Right ventricle myocardium inferior (tissue), 1 donor: ENCODE data around the gene NCOA4. TPM values are rescaled to one million over a fixed set of nuclear protein-coding genes. Genes with fewer than 3 reads are reported as not detected.
"Not testable (repeated sequence)": the region's sequence is repeated elsewhere in the genome, so short reads cannot be mapped to it uniquely, and the experiment has no call there.

Experiments
- ATAC-seq: fragments of 200-7000 bp; cut with Tn5 transposase; one replicate; pipeline ENCODE4 v1.9.1; 2020; ENCODE audit warnings: mild to moderate bottlenecking, moderate library complexity
- DNase-seq: peaks from one replicate; pipeline ENCODE4 v3.0.0; 2021; ENCODE audit errors: missing footprints
- intact Hi-C: fragments of 100-400 bp; cut with DNase I; formaldehyde crosslinking; loops from one replicate; pipeline ENCODE4 v1.11.0; 2022
- long read RNA-seq: library from polyadenylated mRNA; unstranded; transcript quantifications from one replicate; pipeline ENCODE4 v2.0.0, GENCODE V29; 2021
- total RNA-seq: library from RNA; stranded (reverse); fragmentation: NEBNext Ultra II Directional; extraction: Animal tissue kit (Norgen Biotek cat#: 25700); gene quantifications from one replicate; pipeline ENCODE4 v1.2.1, GENCODE V29; 2021
- donor health status: DM: no; HTN: yes; CAD: no; lungs with severe emphysema.

NCOA4 gene
- total RNA-seq = 284 TPM
- long read RNA-seq, transcript NCOA4-204 (10 exons, 3,549 nt) = major isoform, 196 of 313 reads
- long read RNA-seq, transcript NCOA4-207 (10 exons, 3,489 nt) = minor isoform, 65 of 313 reads
- long read RNA-seq, partial matches to known transcripts = 22 of 313 reads
- long read RNA-seq, other reads (novel, unspliced or antisense) = 27 of 313 reads

GRCh38 chr10:46030091-46030937 is at the start of gene NCOA4:
Gene NCOA4 (minus strand): TSS chr10:46030623. CDS start chr10:46016680, 13,943 bp downstream.
- peak; percentile 99 for DNase-seq
- intact Hi-C loops = no loop called here
- ATAC-seq = peak; percentile 98

DNA sequence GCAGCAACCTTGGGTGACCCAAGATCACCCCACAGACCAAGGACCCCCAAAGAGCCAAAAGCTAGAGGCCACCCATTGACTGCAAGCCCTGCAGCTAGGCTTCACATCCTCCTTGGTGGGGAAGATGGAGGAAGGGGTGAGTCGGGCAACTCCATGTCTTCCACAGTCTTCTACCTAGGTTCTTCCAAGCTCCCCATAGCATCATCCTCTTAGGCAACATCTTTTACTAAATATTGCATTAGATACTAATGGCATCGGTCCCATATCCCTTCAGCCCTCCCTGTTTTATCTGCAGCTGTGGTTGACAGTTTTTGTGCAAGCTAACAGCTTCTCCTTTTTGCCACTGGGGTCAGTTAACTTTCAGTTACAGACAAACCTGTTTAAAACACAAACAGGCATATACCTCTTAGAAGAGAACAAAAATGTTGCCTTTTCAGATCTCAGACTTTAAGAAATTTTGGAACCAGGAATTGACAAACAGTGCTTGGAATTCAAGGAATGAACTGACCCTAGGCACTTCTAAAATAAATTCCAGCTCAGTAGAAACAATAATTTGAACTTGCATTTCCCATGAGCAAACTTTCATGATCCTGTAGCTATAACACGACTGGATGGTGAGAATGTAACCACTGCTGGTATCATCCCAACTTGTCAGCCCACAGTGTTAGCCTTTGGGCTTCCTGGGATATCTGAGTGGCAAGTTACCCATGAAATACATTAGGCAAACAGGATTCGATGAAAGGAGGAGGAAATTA is 49.6 kb upstream of the NCOA4 start:
- no peak for DNase-seq
- intact Hi-C loops = no loop called here
- peak; percentile 34 for ATAC-seq

DNA sequence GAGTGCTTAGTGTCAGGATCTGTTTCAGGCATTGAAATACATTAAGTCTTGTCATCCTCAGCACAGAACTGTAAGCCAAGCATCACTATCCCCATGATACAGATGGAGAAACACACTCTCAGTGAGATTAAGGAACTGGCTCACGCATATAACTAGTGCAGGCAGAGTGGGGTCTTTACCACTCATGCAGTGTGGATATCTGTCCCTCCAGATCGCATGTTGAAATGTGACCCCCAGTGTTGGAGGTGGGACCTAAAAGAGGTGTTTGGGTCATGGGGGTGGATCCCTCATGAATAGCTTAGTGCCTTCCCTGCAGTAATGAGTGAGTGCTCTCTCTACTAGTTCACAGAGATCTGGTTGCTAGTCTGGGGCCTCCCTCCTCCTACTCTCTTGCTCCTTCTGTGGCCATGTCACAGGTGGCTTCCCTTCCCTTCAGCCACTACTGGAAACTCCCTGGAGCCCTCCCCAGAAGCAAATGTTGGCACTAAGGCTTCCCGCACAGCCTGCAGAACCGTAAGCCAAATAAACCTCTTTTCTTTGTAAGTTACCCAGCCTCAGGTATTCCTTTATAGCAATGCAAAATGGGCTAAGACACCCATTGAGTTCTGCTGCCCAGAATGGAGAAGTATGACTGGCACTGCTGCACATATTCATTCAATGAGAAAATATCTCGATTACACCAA is 47.4 kb upstream of the NCOA4 start:
- intact Hi-C loops = no loop called here
- DNase-seq (no peak), ATAC-seq (peak; percentile 31)

DNA sequence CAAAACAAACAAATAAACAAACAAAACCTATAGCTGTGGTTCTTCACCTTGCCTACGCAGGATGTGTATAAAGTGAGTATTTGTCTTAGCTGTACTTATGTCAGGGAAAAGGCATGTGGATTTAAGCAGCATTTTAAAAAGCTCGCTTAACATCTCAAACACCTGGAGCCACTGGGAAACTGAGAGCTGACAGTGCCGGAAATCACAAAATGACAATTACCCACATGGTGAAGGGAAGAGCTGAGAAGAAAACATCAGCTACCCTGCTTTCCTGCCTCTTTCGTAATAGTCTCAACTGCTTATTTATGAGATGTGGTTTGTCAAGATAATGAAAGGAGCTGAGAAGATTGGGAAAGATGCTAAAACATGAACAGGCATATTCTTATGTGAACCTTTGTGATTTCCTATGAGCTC is 46.7 kb upstream of the NCOA4 start:
- ATAC-seq = no peak
- intact Hi-C loops = no loop called here
- no peak for DNase-seq

DNA sequence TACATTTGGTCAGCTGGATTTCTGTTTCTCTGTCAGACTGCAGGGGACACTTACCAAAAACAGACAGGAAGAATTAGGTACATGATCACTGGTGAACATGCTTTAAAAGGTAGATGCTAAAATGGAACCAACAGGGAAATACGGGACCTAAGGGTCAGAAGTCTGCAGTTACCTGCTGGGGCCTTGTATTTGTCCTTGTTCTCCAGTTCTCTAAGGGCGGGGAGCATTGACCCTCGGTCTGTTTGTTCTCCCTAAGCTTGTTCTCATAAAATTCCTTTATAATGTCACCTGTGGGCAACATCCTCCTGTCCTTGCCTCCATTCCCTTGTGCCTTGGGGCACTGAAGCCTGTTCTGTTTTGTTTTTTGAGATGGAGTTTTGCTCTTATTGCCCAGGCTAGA is 45.4 kb upstream of the NCOA4 start:
- DNase-seq (no peak), ATAC-seq (no peak)
- intact Hi-C loops = no loop called here

DNA sequence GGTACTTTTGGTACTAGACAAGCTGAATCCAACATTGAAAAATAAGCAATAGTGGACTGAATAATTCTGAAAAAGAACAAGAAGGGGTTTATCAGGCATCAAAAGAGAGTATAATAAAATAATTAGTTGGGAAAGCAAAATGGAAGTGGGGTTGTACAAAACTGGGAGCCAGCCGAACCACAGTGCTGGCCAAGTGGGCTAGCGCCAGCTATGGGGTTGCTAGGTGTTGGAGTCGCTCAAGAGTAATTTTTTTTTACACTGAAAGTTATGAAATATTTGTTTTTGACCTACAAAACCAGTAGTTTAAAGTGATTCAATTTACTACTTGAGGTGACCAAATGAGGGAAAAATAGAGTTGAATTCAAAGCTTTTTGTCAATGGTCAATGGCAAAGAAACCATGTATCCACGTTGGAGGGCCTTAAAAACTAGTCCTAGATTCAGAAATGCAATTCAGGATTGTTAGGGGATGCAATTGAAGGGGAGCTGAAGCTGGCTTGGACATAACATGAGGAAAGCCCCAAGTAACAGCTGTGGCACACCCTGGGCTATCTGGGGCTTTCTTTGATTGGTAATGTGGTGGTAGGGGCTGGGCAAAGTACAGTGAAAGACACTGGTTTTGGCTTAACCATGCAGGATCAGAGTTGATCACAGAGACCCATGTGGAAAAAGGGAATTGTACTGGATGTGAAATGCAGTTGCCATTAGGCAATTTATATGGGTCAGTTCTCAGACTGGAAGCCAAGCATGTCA is 43.9 kb upstream of the NCOA4 start:
- DNase-seq (no peak), ATAC-seq (no peak)
- intact Hi-C loops = no loop called here

DNA sequence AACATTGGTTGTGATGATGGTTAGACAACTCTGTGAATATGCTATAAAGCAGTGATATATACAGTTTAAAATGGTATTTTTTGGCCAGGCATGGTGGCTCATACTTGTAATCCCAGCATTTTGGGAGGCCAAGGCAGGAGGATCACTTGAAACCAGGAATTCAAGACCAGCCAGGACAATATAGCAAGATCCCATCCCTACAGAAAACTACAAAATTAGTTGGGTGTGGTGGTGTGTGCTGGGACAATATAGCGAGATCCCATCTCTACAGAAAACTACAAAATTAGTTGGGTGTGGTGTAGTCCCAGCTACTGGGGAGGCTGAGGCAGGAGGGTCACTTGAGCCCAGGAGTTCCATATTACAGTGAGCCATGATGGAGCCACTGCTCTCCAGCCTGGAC is 43.1 kb upstream of the NCOA4 start:
- intact Hi-C loops = no loop called here
- DNase-seq (no peak), ATAC-seq (no peak)

DNA sequence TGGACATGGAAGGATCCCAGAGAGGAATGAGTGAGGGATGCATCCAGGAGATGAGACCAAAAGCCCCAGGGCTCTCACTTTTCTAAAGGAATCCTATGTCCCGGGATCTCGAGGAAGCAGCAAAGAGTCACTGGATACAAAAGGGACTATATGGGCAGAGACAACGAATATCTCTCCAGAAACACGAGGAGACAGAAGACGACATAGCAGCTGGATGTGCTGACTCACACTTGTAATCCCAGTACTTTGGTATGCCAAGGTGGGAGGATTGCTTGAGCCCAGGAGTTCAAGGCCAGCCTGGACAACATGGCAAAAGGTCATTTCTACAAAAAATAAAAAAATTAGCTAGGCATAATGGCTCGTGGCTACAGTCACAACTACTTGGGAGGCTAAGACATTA is 40.3 kb upstream of the NCOA4 start:
- ATAC-seq (no peak), DNase-seq (no peak)
- intact Hi-C loops = no loop called here

- intact Hi-C loops = no loop called here
- ATAC-seq = no peak
Measured at GRCh38 chr10:46069771-46070463, 39.5 kb upstream of the NCOA4 start.

GRCh38 chr10:46068905-46069304 is 38.5 kb upstream of the NCOA4 start:
- ATAC-seq = no peak
- no peak for DNase-seq
- intact Hi-C loops = no loop called here

More at GRCh38 chr10:46069771-46070463, 39.5 kb upstream of the NCOA4 start:
- no peak for DNase-seq

DNA sequence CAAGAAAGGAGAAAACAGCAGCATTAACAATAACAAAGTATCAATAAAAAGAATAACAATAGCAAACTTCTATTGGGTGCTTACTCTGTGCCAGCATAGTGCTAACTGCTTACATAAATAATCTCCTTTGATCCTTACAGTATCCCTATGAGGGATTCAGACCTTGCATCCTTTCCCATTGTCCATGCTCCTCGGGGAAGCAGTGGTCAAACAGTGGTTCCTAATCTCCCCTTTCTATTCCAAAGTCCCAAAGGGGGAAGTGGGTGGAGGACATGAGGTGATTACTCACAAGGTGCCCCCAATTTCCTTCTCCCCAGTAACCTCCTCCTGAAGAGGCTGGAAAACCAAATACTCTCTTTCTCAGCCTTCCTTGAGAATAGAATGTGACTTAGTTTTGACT is 37.7 kb upstream of the NCOA4 start:
- DNase-seq (no peak), ATAC-seq (no peak)
- intact Hi-C loops = no loop called here

DNA sequence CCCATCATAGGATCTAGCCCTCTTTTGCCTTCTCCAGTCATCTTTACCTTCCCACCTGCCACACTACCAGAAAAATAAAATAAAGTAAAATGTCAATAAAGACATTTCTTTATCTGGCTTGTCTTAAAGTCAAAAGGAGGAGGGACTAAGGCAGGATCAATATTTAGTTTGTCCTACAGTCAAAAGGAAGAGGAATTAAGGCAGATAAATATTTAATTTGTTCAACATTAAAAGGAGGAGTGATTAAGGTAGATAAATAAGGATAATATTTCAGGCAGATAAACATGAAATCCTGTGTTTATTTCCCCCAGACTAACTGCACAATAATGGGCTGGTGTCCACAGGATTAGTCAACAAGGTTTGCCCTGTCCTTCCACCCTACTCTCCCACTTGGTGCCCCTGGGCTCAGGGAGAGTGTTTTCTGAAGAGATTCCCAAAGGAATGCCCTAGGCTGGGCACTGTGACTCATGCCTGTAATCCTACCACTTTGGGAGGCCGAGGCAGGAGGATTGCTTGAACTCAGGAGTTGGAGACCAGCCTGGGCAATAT is 33.9 kb upstream of the NCOA4 start:
- DNase-seq (no peak), ATAC-seq (no peak)
- intact Hi-C loops = no loop called here

DNA sequence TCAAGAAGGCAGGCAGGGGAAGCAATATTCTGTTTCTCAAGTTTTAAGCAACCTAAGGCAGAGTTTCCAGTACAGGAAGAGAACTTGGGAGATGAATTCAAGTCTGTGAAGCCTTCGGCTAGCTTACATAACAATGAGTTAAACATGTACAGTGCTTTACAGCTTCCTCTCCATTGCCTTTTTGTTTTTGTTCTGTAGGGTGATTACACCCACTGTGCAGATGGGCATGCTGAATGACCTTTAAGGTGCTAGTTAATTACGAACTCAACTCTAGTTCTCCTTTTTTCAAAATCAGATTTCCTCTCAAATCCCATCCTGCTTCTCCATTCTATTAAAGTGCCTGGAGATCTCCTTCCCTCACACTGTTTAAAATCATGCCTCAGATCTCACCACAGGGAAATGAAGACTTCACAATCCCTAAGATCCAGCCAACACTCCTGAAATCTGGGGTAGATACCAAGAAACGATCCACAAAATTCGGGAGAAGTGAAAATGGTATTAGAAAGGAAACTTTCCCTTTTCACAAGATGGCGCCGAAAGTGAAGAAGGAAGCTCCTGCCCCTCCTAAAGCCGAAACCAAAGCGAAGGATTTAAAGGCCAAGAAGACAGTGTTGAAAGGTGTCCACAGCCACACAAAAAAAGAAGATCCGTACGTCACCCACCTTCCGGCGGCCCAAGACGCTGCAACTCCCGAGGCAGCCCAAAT is 32.5 kb upstream of the NCOA4 start:
- DNase-seq = no peak
- ATAC-seq = no peak
- intact Hi-C loops = no loop called here

DNA sequence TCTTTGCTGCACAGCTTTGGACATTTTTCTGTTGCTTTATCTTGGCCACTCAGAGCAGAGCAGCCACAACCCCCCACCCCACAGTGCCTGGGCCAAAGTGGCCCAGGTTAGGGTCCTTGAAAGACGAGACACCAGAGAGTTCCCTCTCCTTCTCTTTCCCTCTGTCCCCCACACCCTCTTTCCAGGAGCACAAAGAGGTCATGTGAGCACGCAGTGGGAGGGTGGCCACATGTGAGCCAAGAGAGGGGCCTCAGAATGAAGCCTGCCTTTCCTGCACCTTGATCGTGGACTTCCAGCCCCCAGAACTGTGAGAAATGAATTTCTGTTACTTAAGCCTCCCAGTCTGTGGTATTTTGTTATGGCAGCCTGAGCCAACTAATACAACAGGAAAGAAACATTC is 30.3 kb upstream of the NCOA4 start:
- intact Hi-C loops = no loop called here
- ATAC-seq (no peak), DNase-seq (no peak)

DNA sequence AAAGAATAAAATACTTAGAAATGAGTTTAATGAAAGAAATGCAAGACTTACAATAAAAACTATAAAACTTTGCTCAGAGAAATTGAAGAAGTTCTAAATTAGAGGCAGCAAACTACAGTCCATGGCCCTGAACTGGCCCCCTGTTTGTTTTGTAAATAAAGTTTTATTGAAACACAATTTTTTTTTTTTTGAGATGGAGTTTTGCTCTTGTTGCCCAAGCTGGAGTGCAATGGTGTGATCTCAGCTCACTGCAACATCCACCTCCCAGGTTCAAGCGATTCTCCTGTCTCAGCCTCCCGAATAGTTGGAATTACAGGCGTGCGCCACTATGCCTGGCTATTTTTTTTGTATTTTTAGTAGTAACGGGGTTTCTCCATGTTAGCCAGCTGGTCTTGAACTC is 27.5 kb upstream of the NCOA4 start:
- DNase-seq, intact Hi-C loops, ATAC-seq: not testable (repeated sequence)

DNA sequence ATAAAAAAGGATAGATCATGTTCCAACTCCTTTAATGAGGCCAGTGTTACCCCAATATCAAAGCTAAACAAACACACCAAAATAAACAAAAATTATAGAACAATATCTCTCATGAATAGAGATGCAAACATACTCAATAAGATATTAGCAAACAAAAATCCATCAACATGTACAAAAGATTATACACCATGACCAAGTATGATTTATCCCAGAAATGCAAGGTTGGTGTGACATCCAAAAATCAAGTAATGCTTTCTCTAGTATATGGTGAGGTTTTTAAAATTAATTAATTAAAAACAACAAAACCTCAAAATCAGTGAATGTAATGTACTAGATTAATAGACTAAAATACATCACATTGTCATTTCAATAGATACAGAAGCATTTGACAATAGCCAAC is 26.6 kb upstream of the NCOA4 start:
- DNase-seq (no peak), ATAC-seq (no peak)
- intact Hi-C loops = no loop called here

DNA sequence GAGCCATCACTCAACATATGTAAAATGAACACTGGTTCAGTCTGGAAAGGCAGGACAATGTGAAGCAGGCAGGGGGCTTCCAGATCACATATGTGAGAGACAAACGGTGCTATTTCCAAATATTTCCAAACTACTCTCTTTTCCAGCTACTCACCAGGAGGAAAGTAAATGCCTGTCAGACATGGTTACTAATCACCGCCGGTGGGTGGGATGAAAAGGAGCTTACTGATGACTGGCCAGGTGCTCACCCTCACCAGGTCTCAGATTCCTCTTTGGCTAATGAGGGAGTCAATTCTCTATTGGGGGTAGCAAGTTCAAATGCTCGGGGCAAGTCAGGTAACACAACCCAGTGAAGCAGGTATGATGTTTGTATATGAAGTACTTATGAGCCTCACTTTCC is 25.3 kb upstream of the NCOA4 start:
- DNase-seq = no peak
- intact Hi-C loops = no loop called here

More for the DNA sequence above, 25.3 kb upstream of the NCOA4 start:
- no peak for ATAC-seq
